Measurements from ENCODE around the gene HBA2.

DNA sequence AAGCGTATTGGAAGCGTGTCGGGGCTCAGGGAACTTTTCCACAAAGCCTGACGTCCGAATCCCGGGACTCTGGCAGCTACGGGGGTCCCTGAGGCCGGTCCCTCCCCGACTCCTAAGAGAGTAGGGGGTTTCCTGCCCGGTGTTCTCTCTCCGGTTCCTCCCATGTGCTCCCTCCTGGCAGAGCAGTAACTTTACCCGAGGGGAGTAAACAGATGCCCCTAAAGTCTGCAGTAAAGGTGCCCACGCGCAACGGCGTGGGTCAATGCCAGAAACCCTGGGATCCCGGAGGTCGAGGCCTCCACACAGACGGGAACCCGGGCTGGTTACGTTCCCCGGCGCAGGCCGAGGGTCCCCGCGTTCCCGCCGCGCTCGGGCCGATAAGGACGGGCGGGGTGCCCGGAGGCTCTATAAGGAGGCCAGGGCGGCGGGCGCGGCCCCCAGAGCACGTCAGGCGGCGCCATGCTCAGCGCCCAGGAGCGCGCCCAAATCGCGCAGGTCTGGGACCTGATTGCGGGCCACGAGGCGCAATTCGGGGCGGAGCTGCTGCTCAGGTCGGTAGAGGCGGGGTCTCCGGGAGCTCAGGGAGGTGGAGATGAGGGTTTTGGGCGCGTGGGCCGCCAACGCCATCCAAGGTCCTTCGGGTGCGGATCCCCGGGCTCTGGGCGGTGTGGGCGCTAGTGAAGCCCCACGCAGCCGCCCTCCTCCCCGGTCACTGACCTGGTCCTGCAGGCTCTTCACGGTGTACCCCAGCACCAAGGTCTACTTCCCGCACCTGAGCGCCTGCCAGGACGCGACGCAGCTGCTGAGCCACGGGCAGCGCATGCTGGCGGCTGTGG lies 6.9 kb upstream of the HBA2 start, which contains the start of gene HBM:
- TF ChIP-seq, protein P1, sequence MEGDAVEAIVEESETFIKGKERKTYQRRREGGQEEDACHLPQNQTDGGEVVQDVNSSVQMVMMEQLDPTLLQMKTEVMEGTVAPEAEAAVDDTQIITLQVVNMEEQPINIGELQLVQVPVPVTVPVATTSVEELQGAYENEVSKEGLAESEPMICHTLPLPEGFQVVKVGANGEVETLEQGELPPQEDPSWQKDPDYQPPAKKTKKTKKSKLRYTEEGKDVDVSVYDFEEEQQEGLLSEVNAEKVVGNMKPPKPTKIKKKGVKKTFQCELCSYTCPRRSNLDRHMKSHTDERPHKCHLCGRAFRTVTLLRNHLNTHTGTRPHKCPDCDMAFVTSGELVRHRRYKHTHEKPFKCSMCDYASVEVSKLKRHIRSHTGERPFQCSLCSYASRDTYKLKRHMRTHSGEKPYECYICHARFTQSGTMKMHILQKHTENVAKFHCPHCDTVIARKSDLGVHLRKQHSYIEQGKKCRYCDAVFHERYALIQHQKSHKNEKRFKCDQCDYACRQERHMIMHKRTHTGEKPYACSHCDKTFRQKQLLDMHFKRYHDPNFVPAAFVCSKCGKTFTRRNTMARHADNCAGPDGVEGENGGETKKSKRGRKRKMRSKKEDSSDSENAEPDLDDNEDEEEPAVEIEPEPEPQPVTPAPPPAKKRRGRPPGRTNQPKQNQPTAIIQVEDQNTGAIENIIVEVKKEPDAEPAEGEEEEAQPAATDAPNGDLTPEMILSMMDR (conservative IDR thresholded peaks at IDR 0.05; ENCODE audit: low read depth, low read length), result no peak
- no peak for TF ChIP-seq EZH2phosphoT487 (IDR thresholded peaks at IDR 0.05; ENCODE audit: borderline replicate concordance, low read length)
- TF ChIP-seq EZH2 (IDR thresholded peaks at IDR 0.05; ENCODE audit: low read length, unreplicated experiment), result peak; percentile 24

Data from PC-3 (cell line).